IMR-90 (cell line): ENCODE results near the gene MAML3. TPM values are rescaled to one million over a fixed set of nuclear protein-coding genes. Genes with fewer than 3 reads are reported as not detected.
A peak's percentile ranks its signal among the peaks of the same experiment; 100 is the strongest.

Experiments used
- ATAC-seq: fragments of 200-7000 bp; cut with Tn5 transposase; 2 replicates; pipeline ENCODE4 v1.9.1; 2020; ENCODE audit warnings: low read depth, mild to moderate bottlenecking, moderate library complexity
- BruUV-seq: library from RNA; stranded (reverse); fragments of 400-500 nt; replicated peaks from 2 replicates; lab custom pipeline; 2021; lab: Mats Ljungman, UMichigan
- CTCF ChIA-PET: fragments of 300-600 bp; formaldehyde crosslinking; extraction: SDS; loops from one replicate; lab custom pipeline; 2021; ENCODE audit warnings: antibody characterized with exemption; lab: Yijun Ruan, JAX
- POLR2A ChIA-PET: fragments of 300-600 bp; sonication (Branson Sonifier 250); formaldehyde crosslinking; loops from one replicate; lab custom pipeline; 2022; ENCODE audit warnings: antibody characterized with exemption; ENCODE audit not compliant: unreplicated experiment; lab: Charles Lee
- DNase-seq: peaks from one replicate; pipeline ENCODE4 v3.0.0; 2013
- H2AFZ ChIP-seq: replicated peaks from 2 replicates; pipeline ENCODE3; 2013; ENCODE audit warnings: low read length, mild to moderate bottlenecking; ENCODE audit not compliant: poor library complexity
- H2AK5ac ChIP-seq: 2 replicates; pipeline ENCODE4 v1.6.1; 2013; ENCODE audit warnings: low read depth, low read length, inconsistent platforms
- H2AK9ac ChIP-seq: replicated peaks from 2 replicates; pipeline ENCODE3; 2013; ENCODE audit warnings: mild to moderate bottlenecking, low read depth, low read length, moderate library complexity; ENCODE audit not compliant: poor library complexity
- H2BK120ac ChIP-seq: 2 replicates; pipeline ENCODE4 v1.6.1; 2013; ENCODE audit warnings: low read depth, low read length, inconsistent platforms
- H2BK15ac ChIP-seq: 3 replicates; pipeline ENCODE4 v1.6.1; 2013; ENCODE audit warnings: low read depth, low read length, inconsistent platforms
- H2BK20ac ChIP-seq: 2 replicates; pipeline ENCODE4 v1.6.1; 2013; ENCODE audit warnings: low read depth, mild to moderate bottlenecking, inconsistent platforms, low read length, moderate library complexity
- H2BK5ac ChIP-seq: 2 replicates; pipeline ENCODE4 v1.6.1; 2013; ENCODE audit warnings: mild to moderate bottlenecking, low read depth, low read length, inconsistent platforms; ENCODE audit not compliant: poor library complexity, severe bottlenecking
- H3K14ac ChIP-seq: replicated peaks from 2 replicates; pipeline ENCODE4 v1.6.1; 2013; ENCODE audit warnings: low read depth, low read length, inconsistent platforms
- H3K18ac ChIP-seq: 2 replicates; pipeline ENCODE4 v1.6.1; 2013; ENCODE audit warnings: low read depth, low read length, control low read depth
- H3K23ac ChIP-seq: 2 replicates; pipeline ENCODE4 v1.6.1; 2013; ENCODE audit warnings: low read depth, low read length, inconsistent platforms
- H3K27ac ChIP-seq: 2 replicates; pipeline ENCODE4 v1.5.1; 2013; ENCODE audit warnings: mild to moderate bottlenecking, control low read depth, low read length; ENCODE audit not compliant: insufficient read depth
- H3K27me3 ChIP-seq: 2 replicates; pipeline ENCODE4 v1.6.1; 2013; ENCODE audit warnings: low read length; ENCODE audit not compliant: control insufficient read depth, insufficient read depth
- H3K36me3 ChIP-seq: 2 replicates; pipeline ENCODE4 v1.6.1; 2013; ENCODE audit warnings: low read length, mixed read lengths; ENCODE audit not compliant: control insufficient read depth, insufficient read depth
- H3K4ac ChIP-seq: 2 replicates; pipeline ENCODE4 v1.6.1; 2013; ENCODE audit warnings: low read depth, low read length, inconsistent platforms
- H3K4me1 ChIP-seq: 2 replicates; pipeline ENCODE4 v1.6.1; 2013; ENCODE audit warnings: low read length, mixed read lengths; ENCODE audit not compliant: control insufficient read depth, insufficient read depth
- H3K4me2 ChIP-seq: 2 replicates; pipeline ENCODE4 v1.6.1; 2013; ENCODE audit warnings: low read depth, mild to moderate bottlenecking, control low read depth, low read length, moderate library complexity
- H3K4me3 ChIP-seq: 2 replicates; pipeline ENCODE4 v1.5.1; 2013; ENCODE audit warnings: low read depth, mild to moderate bottlenecking, control low read depth, low read length, moderate library complexity; ENCODE audit not compliant: insufficient read depth
- H3K56ac ChIP-seq: 2 replicates; pipeline ENCODE4 v1.6.1; 2013; ENCODE audit warnings: low read length, inconsistent platforms; ENCODE audit not compliant: insufficient read depth; ENCODE audit errors: extremely low read depth
- H3K79me1 ChIP-seq, 2 experiments: 2 replicates each; pipeline ENCODE4 v1.6.1; 2013; ENCODE audit warnings: low read length in 2 of 2, inconsistent platforms in 1 of 2, low read depth in 1 of 2
- H3K9ac ChIP-seq: 2 replicates; pipeline ENCODE4 v1.6.1; 2013; ENCODE audit warnings: low read depth, low read length, control low read depth
- H3K9me1 ChIP-seq: 2 replicates; pipeline ENCODE4 v1.6.1; 2013; ENCODE audit warnings: low read length, inconsistent platforms; ENCODE audit not compliant: insufficient read depth
- H3K9me3 ChIP-seq: 2 replicates; pipeline ENCODE4 v1.6.1; 2013; ENCODE audit warnings: low read length; ENCODE audit not compliant: control insufficient read depth, insufficient read depth
- H4K20me1 ChIP-seq: 2 replicates; pipeline ENCODE4 v1.6.1; 2013; ENCODE audit warnings: low read length, inconsistent platforms; ENCODE audit not compliant: insufficient read depth
- H4K5ac ChIP-seq: 2 replicates; pipeline ENCODE4 v1.6.1; 2013; ENCODE audit warnings: mild to moderate bottlenecking, low read depth, low read length, control low read depth
- H4K8ac ChIP-seq, 2 experiments: 2 replicates each; pipeline ENCODE4 v1.6.1; 2013; ENCODE audit warnings: low read depth in 2 of 2, low read length in 2 of 2, control low read depth in 1 of 2, inconsistent platforms in 1 of 2
- H4K91ac ChIP-seq: 2 replicates; pipeline ENCODE4 v1.6.1; 2013; ENCODE audit warnings: low read depth, low read length, inconsistent platforms; ENCODE audit not compliant: insufficient read depth
- BHLHE40 ChIP-seq: fragments of 150-350 bp; IDR thresholded peaks from 2 replicates; pipeline ENCODE4 v1.6.1; 2016; ENCODE audit warnings: mild to moderate bottlenecking, low read depth, low read length
- CEBPB ChIP-seq: IDR thresholded peaks from 2 replicates; pipeline ENCODE4 v1.6.1; 2012; ENCODE audit warnings: low read depth, low read length, improper control_type of control experiment
- CHD1 ChIP-seq: IDR thresholded peaks from 2 replicates; pipeline ENCODE4 v1.6.1; 2012; ENCODE audit warnings: low read depth, low read length, improper control_type of control experiment
- CTCF ChIP-seq: conservative IDR thresholded peaks from 2 replicates; pipeline ENCODE4 v1.5.1; 2012; ENCODE audit warnings: mild to moderate bottlenecking, low read depth, low read length, improper control_type of control experiment
- ELK1 ChIP-seq: fragments of 150-350 bp; IDR thresholded peaks from 2 replicates; pipeline ENCODE4 v1.6.1; 2016; ENCODE audit warnings: low read depth, mild to moderate bottlenecking, low read length, moderate library complexity, borderline replicate concordance
- FOS ChIP-seq: fragments of 150-350 bp; IDR thresholded peaks from 2 replicates; pipeline ENCODE4 v1.6.1; 2016; ENCODE audit warnings: low read depth, low read length
- MAFK ChIP-seq: IDR thresholded peaks from 2 replicates; pipeline ENCODE4 v1.6.1; 2012; ENCODE audit warnings: low read depth, low read length, improper control_type of control experiment
- MAZ ChIP-seq: IDR thresholded peaks from 2 replicates; pipeline ENCODE4 v1.6.1; 2012; ENCODE audit warnings: low read depth, mild to moderate bottlenecking, low read length, improper control_type of control experiment, moderate library complexity, borderline replicate concordance
- MXI1 ChIP-seq: IDR thresholded peaks from 2 replicates; pipeline ENCODE4 v1.6.1; 2012; ENCODE audit warnings: low read depth, mild to moderate bottlenecking, low read length, moderate library complexity, borderline replicate concordance
- NFE2L2 ChIP-seq: fragments of 150-350 bp; IDR thresholded peaks from 2 replicates; pipeline ENCODE4 v1.6.1; 2016; ENCODE audit warnings: low read depth, mild to moderate bottlenecking, low read length
- POLR2A ChIP-seq: IDR thresholded peaks from 2 replicates; pipeline ENCODE4 v1.6.1; 2012; ENCODE audit warnings: mild to moderate bottlenecking, low read depth, low read length
- RAD21 ChIP-seq: IDR thresholded peaks from 2 replicates; pipeline ENCODE4 v1.6.1; 2012; ENCODE audit warnings: low read length, improper control_type of control experiment
- RCOR1 ChIP-seq: IDR thresholded peaks from 2 replicates; pipeline ENCODE4 v1.6.1; 2012; ENCODE audit warnings: mild to moderate bottlenecking, low read length, improper control_type of control experiment; ENCODE audit not compliant: insufficient replicate concordance
- RFX5 ChIP-seq: IDR thresholded peaks from 2 replicates; pipeline ENCODE4 v1.8.0; 2012; ENCODE audit warnings: low read depth, mild to moderate bottlenecking, low read length, moderate library complexity
- SMC3 ChIP-seq: fragments of 150-350 bp; IDR thresholded peaks from 2 replicates; pipeline ENCODE4 v1.6.1; 2016; ENCODE audit warnings: low read depth, mild to moderate bottlenecking, antibody characterized with exemption, low read length, moderate library complexity
- USF2 ChIP-seq: fragments of 150-350 bp; IDR thresholded peaks from 2 replicates; pipeline ENCODE4 v1.6.1; 2017; ENCODE audit warnings: mild to moderate bottlenecking, antibody characterized with exemption, low read length, low read depth
- WGBS, 2 experiments: methylation state at CpG; one replicate each; pipeline versions ENCODE4 v1.1.5 to v1.1.7; 2013; ENCODE audit warnings: missing lambda C conversion rate in 2 of 2; ENCODE audit not compliant: insufficient read length in 1 of 2; ENCODE audit errors: extremely low coverage in 2 of 2; 5-methylcytosine and 5-hydroxymethylcytosine counted together
- dilution Hi-C: fragments of 300-500 bp; cut with HindIII; formaldehyde crosslinking; loops from one replicate; pipeline ENCODE4 v1.14.3; 2018; ENCODE audit warnings: low sequenced_read_pairs; ENCODE audit not compliant: unreplicated experiment
- in situ Hi-C: fragments of 300-500 bp; cut with MboI; formaldehyde crosslinking; loops from 3 replicates; pipeline ENCODE4 v1.14.3; 2019; ENCODE audit warnings: low sequenced_read_pairs, inconsistent platforms, mixed read lengths
- intact Hi-C: fragments of 100-400 bp; cut with micrococcal nuclease; formaldehyde crosslinking; loops from 2 replicates; pipeline ENCODE4 v1.10.0; 2022
- polyA plus RNA-seq, 3 experiments: library from polyadenylated mRNA; depleted of rRNA; stranded (reverse); fragments of >200 nt; gene quantifications; 2 replicates each; pipeline ENCODE4 v1.2.3, GENCODE V29; 2012; ENCODE audit warnings: low replicate concordance in 1 of 3
- total RNA-seq: library from RNA; depleted of rRNA; stranded (reverse); fragments of >200 nt; gene quantifications from 2 replicates; pipeline ENCODE4 v1.2.3, GENCODE V29; 2012

The MAML3 gene
- total and polyA plus RNA-seq, 2 of the 4 experiments (the other 2 are of a cell fraction): 0.90 to 1.7 TPM

GRCh38 chr4:139720806-139721205 lies 433.2 kb downstream of the MAML3 start:
- no peak overlapping the region for H2BK15ac ChIP-seq
- no peak overlapping the region for H3K56ac ChIP-seq
- BruUV-seq: no TSS peak
- no peak overlapping the region for H3K23ac ChIP-seq
- no peak overlapping the region for H4K91ac ChIP-seq
- H2AK9ac ChIP-seq: no peak overlapping the region
- in situ Hi-C loops (no loop called here), intact Hi-C loops (no loop called here), dilution Hi-C loops (no loop called here)
- H3K9ac ChIP-seq: no peak overlapping the region
- H3K9me3 ChIP-seq: no peaks in the 10 kb centered on the region
- H2BK120ac ChIP-seq: no peak overlapping the region
- H4K8ac ChIP-seq: no peak overlapping the region
- no peak overlapping the region for H2AFZ ChIP-seq
- H3K18ac ChIP-seq: no peak overlapping the region
- TF ChIP-seq CEBPB (no peak), ELK1 (no peak), BHLHE40 (no peak), RCOR1 (no peak), MAFK (no peak), NFE2L2 (no peak), MXI1 (no peak), FOS (no peak), CTCF (no peak), POLR2A (no peak), RAD21 (no peak), MAZ (no peak), CHD1 (no peak), USF2 (no peak), SMC3 (no peak), RFX5 (no peak)
- no peak overlapping the region for H3K4me3 ChIP-seq
- no peak overlapping the region for H2BK5ac ChIP-seq
- H3K14ac ChIP-seq: no peak overlapping the region
- WGBS, 2 experiments: 73% methylated on average over 2 of the region's 6 CpGs; no CpG with 5 or more reads in 1 of the 2 experiments
- ATAC-seq (no peak), DNase-seq (peak; percentile 20)
- no peak overlapping the region for H3K27ac ChIP-seq
- H3K4me1 ChIP-seq: 0 out of 2 replicates have a peak, but pooled peaks cover 3% of the 10 kb centered on the region
- H3K4me2 ChIP-seq: no peak overlapping the region
- peaks cover 12% of the 10 kb centered on the region for H3K36me3 ChIP-seq
- no peaks in the 10 kb centered on the region for H3K79me1 ChIP-seq
- no peaks in the 10 kb centered on the region for H4K20me1 ChIP-seq
- H3K4ac ChIP-seq: no peak overlapping the region
- POLR2A ChIA-PET: no interaction called here
- no peak overlapping the region for H2BK20ac ChIP-seq
- no peaks in the 10 kb centered on the region for H3K27me3 ChIP-seq
- H2AK5ac ChIP-seq: no peak overlapping the region
- H3K9me1 ChIP-seq: peaks cover 3% of the 10 kb centered on the region; the same call in 1 of the 2 replicates
- H4K5ac ChIP-seq: no peak overlapping the region
- CTCF ChIA-PET: no interaction called here
